ENCODE measurements around the gene ARL8B.

Gene ARL8B

GRCh38 chr3:5221701-5222100, 99.6 kb downstream of the ARL8B start:
- Histone ChIP-seq H3K9me3 (no peaks in the 10 kb centered on the region), H3K36me3 (no peaks in the 10 kb centered on the region), H3K27me3 (no peaks in the 10 kb centered on the region), H3K4me1 (no peaks in the 10 kb centered on the region), H3K4me3 (ENCODE audit: low read depth, low read length) (no peak overlapping the region)
- TF ChIP-seq CTCF (IDR thresholded peaks at IDR 0.05; ENCODE audit: low read depth, low read length), result no peak
- no peak for DNase-seq

GRCh38 chr3:5222283-5223005, 100.4 kb downstream of the ARL8B start:
- TF ChIP-seq CTCF (IDR thresholded peaks at IDR 0.05; ENCODE audit: low read depth, low read length), result no peak

GRCh38 chr3:5226783-5227182, 104.7 kb downstream of the ARL8B start:
- DNase-seq, result no peak
- Histone ChIP-seq H3K9me3 (no peaks in the 10 kb centered on the region), H3K36me3 (no peaks in the 10 kb centered on the region), H3K4me1 (no peaks in the 10 kb centered on the region), H3K27me3 (no peaks in the 10 kb centered on the region), H3K4me3 (ENCODE audit: low read depth, low read length) (no peak overlapping the region)
- peak; percentile 40 for TF ChIP-seq CTCF (IDR thresholded peaks at IDR 0.05; ENCODE audit: low read depth, low read length)

More at GRCh38 chr3:5222283-5223005, 100.4 kb downstream of the ARL8B start:
- no peak for DNase-seq
- Histone ChIP-seq H3K4me3 (ENCODE audit: low read depth, low read length) (no peak overlapping the region), H3K36me3 (no peaks in the 10 kb centered on the region), H3K9me3 (no peaks in the 10 kb centered on the region), H3K27me3 (no peaks in the 10 kb centered on the region), H3K4me1 (no peaks in the 10 kb centered on the region)

GRCh38 chr3:5227812-5228211, 105.7 kb downstream of the ARL8B start:
- no peak for TF ChIP-seq CTCF (IDR thresholded peaks at IDR 0.05; ENCODE audit: low read depth, low read length)

GRCh38 chr3:5229414-5229813, 107.3 kb downstream of the ARL8B start:
- no peaks in the 10 kb centered on the region for H3K27me3 ChIP-seq

More at GRCh38 chr3:5227812-5228211, 105.7 kb downstream of the ARL8B start:
- no peak overlapping the region for H3K4me3 ChIP-seq (ENCODE audit: low read depth, low read length)
- no peaks in the 10 kb centered on the region for H3K9me3 ChIP-seq
- H3K27me3 ChIP-seq, result no peaks in the 10 kb centered on the region
- no peaks in the 10 kb centered on the region for H3K4me1 ChIP-seq
- H3K36me3 ChIP-seq, result no peaks in the 10 kb centered on the region
- no peak for DNase-seq

More at GRCh38 chr3:5229414-5229813, 107.3 kb downstream of the ARL8B start:
- Histone ChIP-seq H3K4me3 (ENCODE audit: low read depth, low read length) (no peak overlapping the region), H3K9me3 (no peaks in the 10 kb centered on the region), H3K36me3 (no peaks in the 10 kb centered on the region), H3K4me1 (no peaks in the 10 kb centered on the region)
- no peak for TF ChIP-seq CTCF (IDR thresholded peaks at IDR 0.05; ENCODE audit: low read depth, low read length)
- DNase-seq, result no peak
